Measurements from ENCODE around the gene NPM3.

NPM3 gene

DNA sequence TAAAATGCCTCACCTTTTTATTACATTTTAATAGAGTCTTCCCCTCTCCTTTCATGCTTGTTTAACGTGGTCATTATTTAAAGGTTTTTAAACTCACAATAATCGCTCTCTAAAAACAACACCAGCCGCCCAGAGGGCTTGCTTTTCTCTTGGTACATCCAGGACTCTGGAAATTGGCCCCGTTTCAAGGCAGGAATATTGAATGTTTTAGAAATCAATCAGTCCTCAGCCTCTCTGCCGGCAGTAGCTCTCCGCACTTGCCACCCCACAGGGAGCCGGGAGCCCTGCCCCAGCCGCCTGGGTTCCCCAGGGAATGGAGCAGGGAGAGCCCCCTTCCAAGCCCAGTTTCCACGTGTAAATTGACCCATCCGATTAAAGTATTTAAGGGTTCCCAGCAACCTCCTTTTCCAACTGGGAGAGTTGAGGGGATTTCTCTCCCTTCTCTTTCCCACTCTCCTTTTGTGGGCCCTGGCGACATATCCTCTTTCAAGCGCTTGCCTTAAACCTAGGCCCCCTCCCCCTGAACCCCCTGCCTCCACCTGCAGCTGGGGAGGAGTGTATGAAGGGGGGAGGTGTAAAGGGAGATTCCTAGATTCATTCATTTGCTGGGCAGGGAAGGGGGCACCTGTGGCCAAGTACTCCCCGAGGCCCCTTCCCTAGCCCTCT, 9.2 kb downstream of the NPM3 start:
- no peak for DNase-seq

DNA sequence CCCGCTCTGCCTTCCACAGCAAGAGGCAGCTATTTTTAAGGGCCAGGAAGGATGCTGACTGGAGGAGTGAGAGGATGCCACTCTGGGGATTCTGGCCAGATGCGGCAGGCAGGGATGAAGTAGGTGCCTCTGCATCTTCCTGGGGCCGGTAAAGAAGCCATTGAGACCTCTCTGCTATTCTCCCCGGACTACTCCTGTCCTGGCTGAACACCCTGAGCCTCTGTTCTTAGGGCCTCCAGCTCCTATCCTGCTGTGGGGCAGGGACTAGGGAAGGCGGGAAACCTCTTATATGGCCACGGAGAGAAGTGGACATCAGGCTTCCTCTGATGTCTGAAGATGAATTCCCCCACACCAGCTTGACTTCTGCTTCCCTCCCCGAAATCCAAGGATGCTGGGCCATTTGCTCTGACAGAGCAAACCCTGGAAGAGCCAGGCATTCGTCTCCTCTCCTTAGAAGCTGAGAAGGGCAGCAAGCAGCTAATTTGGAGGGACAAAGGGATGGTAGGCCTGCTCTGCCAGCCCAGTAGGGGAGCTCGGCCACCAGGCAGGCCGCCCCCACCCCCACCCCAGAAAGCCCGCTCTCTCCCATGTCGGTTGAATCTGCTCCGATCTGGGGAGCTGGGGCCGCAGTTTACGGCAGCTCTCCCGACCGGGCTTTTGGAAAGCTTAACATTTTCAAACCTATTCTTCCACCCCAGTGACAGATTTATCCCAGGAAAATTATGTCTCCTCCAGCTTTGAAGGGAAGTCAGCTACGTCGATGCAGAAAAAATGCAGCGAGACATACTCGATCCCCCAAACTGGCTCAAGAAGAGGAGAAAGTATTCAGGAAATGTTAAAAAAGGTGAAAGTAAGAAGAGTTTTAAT, 10.1 kb downstream of the NPM3 start:
- no peak for DNase-seq

DNA sequence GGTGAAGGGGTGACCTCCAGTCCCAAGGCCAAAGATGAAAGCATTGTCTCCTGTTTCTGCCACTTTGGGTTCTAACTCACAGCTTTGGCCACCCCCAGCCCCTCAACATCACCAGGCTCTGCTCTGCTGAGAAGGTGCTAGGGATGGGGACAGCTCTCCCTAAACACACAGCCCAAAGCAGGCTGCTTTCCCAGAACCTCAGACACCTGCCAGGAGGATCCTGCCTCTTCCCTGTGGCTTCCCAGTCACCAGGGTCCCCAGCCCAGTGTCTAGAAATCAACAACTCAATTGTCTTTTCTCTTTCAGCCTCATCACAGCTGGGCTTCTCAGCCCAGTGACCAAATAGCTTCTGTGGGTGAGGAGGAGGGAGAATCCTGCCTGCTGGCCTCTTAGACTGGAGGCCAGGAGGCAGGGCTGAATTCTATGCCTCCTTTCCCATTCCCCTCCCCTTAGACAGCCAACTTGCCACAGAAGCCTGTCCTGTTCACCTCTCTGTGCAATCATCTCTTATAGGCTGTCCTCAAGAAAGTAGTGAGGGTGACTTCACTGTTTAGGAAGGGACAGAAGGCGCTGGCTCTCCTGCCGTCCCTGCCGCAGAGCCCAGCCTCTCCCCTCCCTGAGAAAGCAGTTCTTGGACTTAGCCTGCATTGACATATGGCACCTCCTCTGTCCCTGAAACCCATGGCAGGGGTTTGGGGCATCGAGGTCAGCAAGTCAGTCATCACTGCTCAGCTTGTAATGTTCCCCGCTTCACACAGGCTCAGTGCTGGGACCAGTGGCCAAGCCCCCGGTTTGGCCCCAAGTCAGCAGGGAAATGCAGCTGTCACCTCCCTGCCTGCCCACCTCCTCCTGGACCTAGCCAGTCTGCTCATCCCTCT, 11.0 kb downstream of the NPM3 start:
- DNase-seq, result no peak

DNA sequence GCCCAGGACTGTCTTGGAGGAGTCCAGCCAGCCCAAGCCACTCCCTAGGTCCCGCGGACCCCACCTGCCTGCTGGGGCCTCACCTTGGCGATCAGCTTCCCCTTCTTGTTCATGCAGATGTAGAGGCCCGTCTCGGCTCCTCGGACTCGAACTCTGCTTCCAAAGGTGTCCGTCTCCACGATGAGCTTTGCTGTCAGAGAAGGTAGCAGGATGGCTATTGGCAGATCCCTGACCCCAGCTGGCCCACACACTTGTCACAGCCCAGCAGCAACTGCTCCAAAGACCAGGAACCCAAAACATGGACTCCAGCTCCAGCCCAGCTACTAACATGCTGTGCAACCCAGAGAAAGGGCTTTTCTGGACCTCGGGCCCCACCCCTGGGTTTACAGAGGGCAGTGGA, 11.9 kb downstream of the NPM3 start:
- no peak for DNase-seq

DNA sequence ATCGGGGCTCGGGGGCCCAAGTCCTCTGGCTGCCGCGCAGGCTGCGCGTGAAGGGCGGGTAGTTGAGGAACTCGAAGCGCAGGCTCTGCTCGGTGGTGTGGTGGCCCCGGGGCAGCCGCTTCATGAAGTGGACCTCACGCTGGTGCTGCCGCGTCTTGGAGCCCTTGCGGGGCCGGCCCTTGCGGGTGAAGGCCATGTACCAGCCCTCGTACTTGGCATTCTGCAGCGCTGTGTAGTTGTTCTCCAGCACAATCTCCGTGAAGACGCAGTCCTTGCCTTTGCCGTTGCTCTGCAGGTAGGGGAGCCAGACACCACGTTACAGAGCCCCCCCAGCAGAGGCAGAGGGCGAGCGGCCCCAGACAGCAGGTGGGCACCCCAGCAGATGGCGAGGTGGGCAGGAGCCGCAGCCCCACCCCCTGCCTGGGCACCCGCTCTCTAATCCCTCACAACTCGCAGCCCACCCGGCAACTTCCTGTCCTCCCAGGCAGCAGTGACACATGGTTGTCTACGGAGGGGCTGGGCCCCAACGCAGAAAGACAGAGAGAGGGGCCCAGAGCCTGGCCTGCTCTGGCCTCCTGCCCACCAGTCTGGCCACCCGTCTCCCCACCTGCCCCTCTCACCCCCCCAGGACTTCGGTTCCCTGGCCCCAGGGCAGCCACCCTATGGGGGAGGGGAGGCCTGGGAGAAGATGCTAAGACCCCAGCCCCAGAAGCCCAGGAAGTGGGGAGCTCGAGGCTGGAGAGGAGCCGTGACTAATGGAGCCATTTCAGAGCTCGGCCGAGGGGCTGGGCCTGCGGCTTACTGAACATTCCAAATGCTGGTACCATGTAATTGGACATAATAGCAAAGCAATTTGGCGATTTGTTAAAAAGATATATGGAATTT, 12.7 kb downstream of the NPM3 start:
- no peak for DNase-seq

DNA sequence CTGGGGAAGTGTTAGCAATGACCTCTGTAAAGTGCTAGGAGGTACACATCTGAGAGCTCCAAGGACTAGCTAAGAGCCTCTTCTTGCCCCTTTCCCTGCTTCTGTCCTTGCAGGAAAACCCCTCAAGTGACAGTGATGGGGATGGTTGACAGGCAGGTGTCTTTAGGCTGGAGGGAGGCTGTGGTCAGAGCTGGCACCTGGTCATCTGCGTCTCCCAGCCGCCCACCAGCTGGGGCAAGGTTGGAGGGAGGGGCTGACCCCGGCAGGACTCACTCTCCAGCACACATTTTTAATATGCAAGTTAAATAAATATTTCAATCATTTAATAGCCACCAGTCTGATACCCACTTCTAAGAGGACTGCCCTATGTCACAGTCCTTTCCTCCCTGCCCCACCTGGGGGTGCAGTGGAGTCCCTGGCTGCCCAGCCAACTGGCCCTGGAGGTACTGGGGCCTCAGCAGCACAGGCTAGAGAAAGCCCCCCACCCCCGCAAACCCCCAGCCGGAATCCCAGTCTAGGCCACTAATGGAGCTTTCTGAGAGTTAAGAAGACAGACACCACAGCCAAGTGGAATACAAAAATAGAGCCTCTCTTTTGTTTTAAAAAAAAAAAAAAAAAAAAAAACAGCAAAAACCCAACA, 13.6 kb downstream of the NPM3 start:
- DNase-seq, result no peak

DNA sequence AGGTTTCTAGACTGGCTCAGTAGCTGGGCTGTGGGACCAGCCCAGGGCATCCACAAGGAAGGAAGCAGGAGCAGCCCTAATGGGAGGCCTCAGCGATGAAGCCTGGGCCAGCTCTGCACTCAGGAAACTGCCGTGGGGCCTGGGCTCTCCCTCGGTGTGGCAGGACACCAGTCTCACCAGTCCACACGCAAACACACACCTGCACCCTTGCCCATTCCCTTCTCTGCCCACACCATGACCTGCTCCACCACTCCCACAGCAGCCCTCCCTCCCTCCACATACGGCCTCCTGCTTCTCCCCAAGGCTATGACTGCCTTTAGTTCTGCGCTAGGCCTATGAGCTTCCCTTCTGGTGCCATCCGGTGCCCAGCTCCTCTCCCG, 14.5 kb downstream of the NPM3 start:
- DNase-seq, result no peak

DNA sequence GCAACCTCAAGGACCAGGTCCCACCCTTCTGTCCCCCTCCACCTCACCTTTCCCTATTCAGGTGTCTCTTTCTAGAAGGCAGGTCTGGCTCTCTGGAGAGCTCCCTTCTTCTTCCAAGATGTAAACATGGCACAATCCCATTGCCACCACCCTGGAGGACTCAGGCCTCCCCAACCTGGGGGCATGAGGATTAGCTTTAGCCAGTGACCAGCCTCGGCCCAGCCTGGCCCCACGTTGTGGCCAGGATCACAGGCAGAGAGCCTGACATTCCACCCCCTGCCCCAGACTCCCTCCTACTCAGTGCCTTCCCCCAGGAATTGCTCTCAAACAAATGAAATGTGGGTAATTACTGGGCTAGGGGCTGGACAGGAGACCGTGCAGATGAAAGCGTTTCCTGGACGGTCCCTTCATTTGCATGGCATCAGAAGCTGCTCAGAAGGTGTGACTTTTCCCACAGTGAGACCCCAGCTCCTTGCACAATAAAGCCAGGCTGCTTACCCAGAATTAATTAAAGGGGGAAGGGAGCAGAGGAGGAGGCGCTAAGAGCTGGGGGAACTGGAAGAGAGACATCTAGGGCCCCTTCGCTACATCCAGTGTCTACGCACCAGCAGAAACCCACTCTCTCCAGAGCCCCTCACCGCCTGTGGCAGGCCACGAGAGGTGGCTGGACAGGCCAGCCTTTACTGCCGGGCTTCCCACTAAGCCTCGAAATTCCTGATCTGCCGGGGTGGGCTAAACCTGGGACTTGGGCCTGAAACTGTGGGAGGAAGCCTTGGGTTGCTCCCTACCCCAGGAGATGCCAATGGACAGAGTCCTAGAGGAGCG, 15.1 kb downstream of the NPM3 start:
- DNase-seq, result no peak

DNA sequence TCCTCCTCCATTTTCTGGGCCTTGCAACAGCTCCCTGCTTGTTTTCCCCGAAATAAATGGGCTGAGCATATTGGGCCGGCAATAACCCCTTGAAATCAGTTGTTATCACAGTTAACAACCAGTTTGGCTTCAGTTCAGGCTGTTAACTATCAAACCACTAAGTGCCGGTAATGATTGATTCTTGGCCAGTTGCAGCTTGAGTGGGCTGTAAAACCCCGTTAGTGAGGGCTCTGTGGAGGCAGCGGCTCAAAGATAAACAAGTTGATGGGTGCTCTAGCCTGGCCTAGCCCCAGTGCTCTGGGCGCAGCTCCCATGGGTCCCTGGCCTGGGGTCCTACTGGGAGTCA, 15.7 kb downstream of the NPM3 start:
- no peak for DNase-seq

DNA sequence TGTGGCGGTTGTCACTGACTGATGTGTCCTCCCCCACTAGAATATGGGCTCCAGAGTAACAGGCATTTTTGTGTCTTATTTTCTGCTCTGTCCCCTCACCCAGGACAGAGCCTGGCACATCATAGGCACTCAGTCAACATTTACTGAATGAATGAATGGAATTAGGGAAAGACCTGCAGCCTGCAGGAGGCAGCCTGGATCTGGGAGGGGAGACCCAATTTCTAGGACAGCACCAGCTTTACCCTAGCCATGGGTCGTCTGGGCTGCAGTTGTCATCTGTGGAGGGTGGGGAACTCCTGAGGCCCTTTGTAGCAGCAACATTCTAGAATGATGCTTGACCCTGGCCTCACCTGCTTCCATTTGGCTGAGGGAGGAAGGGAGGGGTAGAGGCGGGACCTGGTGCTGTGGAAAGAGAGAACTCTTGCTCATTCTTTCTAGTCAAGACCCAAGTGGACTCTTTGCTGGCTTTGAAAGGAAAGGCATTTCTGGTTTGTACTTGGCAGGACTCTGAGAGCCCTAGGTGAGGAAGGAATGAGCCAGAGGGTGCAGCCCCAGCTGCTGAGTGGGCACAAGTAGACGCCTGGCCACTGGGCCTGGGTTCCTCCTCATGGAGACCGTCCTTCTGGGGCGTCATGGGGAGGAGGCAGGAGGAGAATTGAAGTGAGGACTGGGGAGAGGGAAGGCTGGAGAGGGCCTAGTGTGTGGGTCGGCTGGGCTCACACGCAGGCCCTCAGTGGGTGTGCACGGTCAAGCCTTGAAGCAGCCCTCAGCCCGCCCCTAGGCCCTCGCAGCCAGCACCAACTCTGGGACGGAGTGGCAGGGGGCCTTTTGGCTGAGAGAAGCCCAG, 16.3 kb downstream of the NPM3 start:
- DNase-seq, result no peak

DNA sequence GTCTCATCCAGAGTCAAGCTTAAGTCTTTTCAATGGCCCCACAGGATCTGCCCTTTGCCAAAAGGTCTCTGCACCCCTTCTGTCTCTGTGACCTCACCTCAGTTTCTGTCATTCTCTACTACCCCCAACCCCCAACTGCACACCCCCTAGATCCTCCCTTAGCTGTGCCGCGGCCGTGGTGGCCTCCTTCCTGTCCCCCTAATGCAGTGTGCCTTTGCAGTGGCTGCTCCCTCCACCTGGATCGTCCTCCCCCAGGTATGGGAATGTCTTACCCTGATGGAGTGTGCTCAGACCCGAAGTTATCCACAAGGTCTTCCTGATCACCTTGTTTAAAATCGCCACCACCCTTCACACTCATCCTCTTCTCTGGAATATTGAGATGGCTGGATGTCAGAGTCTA, 16.9 kb downstream of the NPM3 start:
- no peak for DNase-seq

DNA sequence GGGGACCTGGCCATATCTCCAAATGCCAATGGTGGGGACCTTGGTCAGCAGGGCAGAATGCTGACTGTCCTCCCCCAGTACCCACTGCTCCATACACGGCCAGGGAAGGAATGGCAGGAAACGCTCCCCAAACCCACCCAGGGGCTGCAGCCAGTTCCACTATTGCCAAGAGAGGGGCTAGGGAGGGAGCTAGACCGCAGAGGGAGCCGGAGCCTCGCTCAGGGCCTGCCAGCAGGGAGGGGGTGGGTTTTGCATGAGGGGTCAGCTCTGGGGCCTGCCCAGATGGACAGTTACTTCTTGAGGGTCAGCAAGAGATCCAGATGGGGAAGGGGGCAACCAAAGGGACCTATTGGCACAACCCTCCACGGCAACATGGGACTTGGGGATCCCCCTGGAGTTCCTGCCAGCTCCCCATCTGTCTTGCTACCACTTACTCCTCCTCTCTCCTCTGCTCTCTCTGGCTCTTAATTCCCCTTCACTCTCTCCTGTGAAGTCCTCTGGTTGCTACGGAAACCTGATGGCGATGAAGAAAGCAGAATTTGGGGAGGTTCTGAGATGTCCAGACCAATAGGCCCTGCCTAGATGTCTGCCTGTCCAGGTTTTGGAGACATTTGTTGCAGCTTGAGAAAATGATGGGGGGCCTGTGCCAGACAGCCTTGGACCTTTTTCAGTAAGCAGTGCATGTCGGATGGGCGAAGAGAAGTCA, 20.0 kb downstream of the NPM3 start:
- no peak for DNase-seq

DNA sequence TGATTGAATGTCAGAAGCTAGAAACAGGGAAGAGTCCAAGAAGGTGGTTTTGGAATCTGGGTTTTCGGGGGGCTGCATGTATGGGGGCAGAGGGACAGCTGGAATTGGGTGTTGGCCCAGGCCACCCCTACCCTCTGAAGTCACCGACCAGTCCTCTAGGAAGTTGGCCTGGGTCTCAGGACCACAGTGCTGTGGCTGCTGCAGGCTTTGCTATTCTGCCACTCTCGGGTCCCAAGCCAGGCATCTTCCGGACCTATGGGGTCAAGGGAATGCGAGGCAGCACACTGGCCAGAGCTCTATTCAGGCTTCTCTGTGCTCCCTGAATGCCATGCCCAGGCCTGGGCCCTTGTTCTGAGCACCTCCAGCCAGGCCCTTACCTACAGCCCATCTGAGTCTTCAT, 20.5 kb downstream of the NPM3 start:
- DNase-seq, result no peak

DNA sequence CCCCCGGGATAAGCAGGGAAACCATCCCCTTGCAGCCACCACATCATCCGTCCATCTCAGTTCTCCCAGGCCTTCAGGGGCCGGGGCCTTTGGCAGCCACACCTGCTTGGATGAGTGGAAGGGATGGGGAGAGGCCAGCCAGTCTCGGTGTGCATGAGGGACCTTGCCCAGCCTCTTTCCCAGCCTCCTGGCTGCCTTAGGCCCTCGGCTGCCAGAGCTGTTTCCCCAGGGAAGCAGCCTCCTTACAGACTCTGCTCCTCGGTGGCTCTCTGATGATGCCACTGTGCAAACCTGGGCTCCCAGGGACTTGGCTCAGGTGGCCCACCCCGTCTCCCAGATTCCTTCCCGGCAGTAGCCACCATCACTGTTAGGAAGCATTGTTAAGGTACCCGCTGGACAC, 22.0 kb downstream of the NPM3 start:
- DNase-seq, result no peak

DNA sequence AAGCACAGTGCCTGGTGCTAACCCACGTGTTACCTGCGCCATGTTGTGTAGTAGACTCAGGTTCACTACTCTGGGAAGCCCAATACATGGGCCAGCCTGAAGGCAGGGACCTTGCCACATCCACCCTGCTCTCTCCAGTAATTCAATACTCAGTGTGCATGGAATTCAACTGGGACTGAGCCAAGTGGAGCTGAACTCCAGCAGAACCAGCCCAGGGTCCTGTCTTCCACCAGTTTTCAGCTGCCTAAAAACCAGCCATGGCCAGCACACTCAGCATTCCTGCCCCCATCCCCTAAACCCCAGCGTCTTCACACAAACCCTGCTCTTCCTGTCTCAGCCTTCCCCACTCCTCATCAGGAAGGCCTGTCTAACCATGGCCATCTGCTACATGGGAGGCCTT, 22.7 kb downstream of the NPM3 start:
- no peak for DNase-seq

DNA sequence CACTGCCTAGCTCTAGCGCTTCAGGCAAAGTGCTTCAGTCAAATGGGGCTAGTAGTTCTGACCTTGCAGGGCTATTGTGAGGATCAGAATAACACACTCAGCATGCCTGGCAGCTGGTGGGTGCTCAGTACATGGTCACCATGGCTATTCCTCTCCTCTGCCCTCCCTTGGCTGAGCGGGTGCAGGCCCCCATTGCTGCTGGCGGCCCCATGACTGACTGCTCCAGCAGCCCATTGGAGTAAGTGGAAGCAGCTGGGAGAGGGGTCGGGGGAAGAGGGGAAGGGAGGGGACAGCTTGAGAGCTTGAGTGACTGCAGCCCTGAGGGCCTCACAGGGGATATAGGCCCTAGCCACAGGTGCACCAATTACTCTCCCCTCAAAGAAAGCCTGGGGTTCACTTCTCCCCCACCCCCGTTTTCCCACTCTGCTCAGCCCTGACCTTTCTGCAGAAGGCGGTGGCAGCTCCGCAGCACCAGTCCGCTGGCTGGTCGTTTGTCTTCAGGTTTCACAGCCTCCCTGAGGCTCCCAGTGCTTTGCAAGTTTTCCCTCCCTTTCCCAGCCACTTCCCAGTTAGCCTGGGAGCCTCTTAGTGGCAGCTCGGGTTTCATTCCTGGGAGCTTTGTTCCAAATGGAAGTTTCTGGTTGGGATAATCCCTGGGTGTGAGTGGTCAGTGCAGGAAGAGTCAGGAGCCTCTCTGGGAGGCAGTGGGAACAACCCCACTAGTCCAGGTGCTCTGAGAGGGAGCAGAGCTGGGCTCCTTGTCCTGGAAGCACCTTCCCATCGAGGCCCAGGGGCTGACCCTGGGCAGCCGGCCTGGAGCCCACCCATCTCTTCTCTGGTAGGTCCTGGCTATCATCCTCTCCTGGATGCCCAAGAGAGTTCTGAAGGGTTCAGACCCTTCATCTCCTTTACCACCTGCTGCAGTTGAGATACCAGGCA, 23.7 kb downstream of the NPM3 start:
- no peak for DNase-seq

DNA sequence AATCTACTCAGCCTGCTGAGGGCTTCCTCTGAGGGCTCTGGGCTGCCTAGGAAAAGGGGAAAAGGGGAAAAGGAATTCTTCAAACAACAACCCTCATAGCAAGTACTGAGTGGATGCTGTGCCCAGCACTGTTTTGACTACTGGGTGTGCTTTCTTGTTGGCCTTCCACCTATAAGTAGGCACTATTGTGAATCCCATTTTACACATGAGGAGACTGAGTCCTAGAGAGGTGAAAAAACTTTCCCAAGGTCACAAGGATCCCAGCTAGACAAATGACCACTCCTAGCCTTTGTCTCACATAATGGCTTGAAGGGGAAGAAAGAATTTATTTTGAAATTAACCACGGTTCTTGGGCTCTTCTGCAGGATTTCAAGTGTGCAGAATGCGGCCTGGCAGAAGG, 24.4 kb downstream of the NPM3 start:
- no peak for DNase-seq

DNA sequence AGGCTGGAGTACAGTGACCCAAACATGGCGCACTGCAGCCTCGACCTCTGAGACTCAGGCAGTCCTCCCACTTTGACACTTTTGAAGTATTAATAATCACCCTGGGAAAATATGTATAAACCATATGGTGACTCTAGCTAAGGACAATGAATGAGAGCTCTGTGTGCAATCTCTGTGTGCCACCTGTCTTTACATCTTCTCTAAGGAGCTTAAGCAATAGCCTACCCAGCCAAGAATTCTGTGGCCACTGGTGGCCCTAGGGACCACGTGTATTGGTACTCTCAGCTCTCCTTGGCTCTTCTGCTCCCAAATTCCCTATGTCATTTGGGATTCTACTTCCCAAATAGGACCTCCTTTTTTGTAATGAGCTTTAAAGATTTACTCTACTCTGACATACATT, 31.0 kb downstream of the NPM3 start:
- DNase-seq, result no peak

Data from NCI-H446 (cell line).